ENCODE results near the gene GRIK1.

GRIK1 gene

GRCh38 chr21:29718081-29718815, 221.5 kb downstream of the GRIK1 start:
- DNase-seq (ENCODE audit: low spot score): no peak

- no peak for DNase-seq (ENCODE audit: low spot score)
Observed at GRCh38 chr21:29717659-29718058, 222.1 kb downstream of the GRIK1 start.

GRCh38 chr21:29716753-29717152, 223.0 kb downstream of the GRIK1 start:
- no peak for DNase-seq (ENCODE audit: low spot score)

- no peak for DNase-seq (ENCODE audit: low spot score)
Observed at GRCh38 chr21:29715089-29715488, 224.7 kb downstream of the GRIK1 start.

- no peak for DNase-seq (ENCODE audit: low spot score)
Observed at GRCh38 chr21:29712818-29713217, 227.0 kb downstream of the GRIK1 start.

- DNase-seq (ENCODE audit: low spot score): no peak
Observed at GRCh38 chr21:29711236-29711635, 228.6 kb downstream of the GRIK1 start.

GRCh38 chr21:29710498-29710897, 229.3 kb downstream of the GRIK1 start:
- no peak for DNase-seq (ENCODE audit: low spot score)

GRCh38 chr21:29708401-29708800, 231.4 kb downstream of the GRIK1 start:
- no peak for DNase-seq (ENCODE audit: low spot score)

- DNase-seq (ENCODE audit: low spot score): no peak
Observed at GRCh38 chr21:29704719-29705118, 235.1 kb downstream of the GRIK1 start.

GRCh38 chr21:29701676-29702075, 238.1 kb downstream of the GRIK1 start:
- no peak for DNase-seq (ENCODE audit: low spot score)

- DNase-seq (ENCODE audit: low spot score): no peak
Observed at GRCh38 chr21:29697555-29698193, 242.1 kb downstream of the GRIK1 start.

- DNase-seq (ENCODE audit: low spot score): no peak
Observed at GRCh38 chr21:29696937-29697336, 242.9 kb downstream of the GRIK1 start.

GRCh38 chr21:29691616-29692491, 247.9 kb downstream of the GRIK1 start:
- no peak for DNase-seq (ENCODE audit: low spot score)

GRCh38 chr21:29689753-29690152, 250.0 kb downstream of the GRIK1 start:
- DNase-seq (ENCODE audit: low spot score): no peak

- DNase-seq (ENCODE audit: low spot score): no peak
Observed at GRCh38 chr21:29684106-29684505, 255.7 kb downstream of the GRIK1 start.

GRCh38 chr21:29682800-29683199, 257.0 kb downstream of the GRIK1 start:
- no peak for DNase-seq (ENCODE audit: low spot score)

- no peak for DNase-seq (ENCODE audit: low spot score)
Observed at GRCh38 chr21:29680273-29680672, 259.5 kb downstream of the GRIK1 start.

GRCh38 chr21:29678626-29679025, 261.2 kb downstream of the GRIK1 start:
- DNase-seq (ENCODE audit: low spot score): no peak

- no peak for DNase-seq (ENCODE audit: low spot score)
Observed at GRCh38 chr21:29677326-29677725, 262.5 kb downstream of the GRIK1 start.

- DNase-seq (ENCODE audit: low spot score): no peak
Observed at GRCh38 chr21:29676395-29676794, 263.4 kb downstream of the GRIK1 start.

- no peak for DNase-seq (ENCODE audit: low spot score)
Observed at GRCh38 chr21:29675451-29675850, 264.3 kb downstream of the GRIK1 start.

GRCh38 chr21:29674343-29674742, 265.5 kb downstream of the GRIK1 start:
- DNase-seq (ENCODE audit: low spot score): no peak

- no peak for DNase-seq (ENCODE audit: low spot score)
Observed at GRCh38 chr21:29673096-29673610, 266.6 kb downstream of the GRIK1 start.
